ENCODE results near the gene NUDT3. TPM values are rescaled to one million over a fixed set of nuclear protein-coding genes. Genes with fewer than 3 reads are reported as not detected.

The NUDT3 gene
- total and polyA plus RNA-seq, 4 donors: 3.2 to 20.2 (median 9.5) TPM

GRCh38 chr6:34234667-34235306 lies 157.7 kb downstream of the NUDT3 start:
- DNase-seq (ENCODE audit: low spot score): no peak
- Histone ChIP-seq H3K27me3 (ENCODE audit: control insufficient read depth in 4 of 4, insufficient read depth in 4 of 4, low read length in 3 of 4) (no peaks in the 10 kb centered on the region), H3K27ac (ENCODE audit: low read depth in 1 of 2, low read length in 2 of 2) (no peak overlapping the region), H3K36me3 (ENCODE audit: control insufficient read depth in 4 of 4, insufficient read depth in 3 of 4, low read depth in 1 of 4, low read length in 3 of 4) (no peaks in the 10 kb centered on the region), H3K9me3 (ENCODE audit: control insufficient read depth in 4 of 4, low read length in 3 of 4) (no peaks in the 10 kb centered on the region), H3K4me3 (ENCODE audit: low read depth in 1 of 3, low read length in 3 of 3) (no peak overlapping the region), H3K4me1 (ENCODE audit: control insufficient read depth in 4 of 4, insufficient read depth in 4 of 4, low read length in 3 of 4) (peaks cover 0 to 11% (median 7%) of the 10 kb centered on the region in 4 donors), H3K9ac (ENCODE audit: low read depth in 1 of 2, low read length in 2 of 2) (no peak overlapping the region)
- WGBS: 86% methylated on average over 53 of the region's 53 CpGs
- TF ChIP-seq RAD21 (IDR thresholded peaks at IDR 0.05) (no peak), ZBTB33 (IDR thresholded peaks at IDR 0.05) (no peak), NR2F2 (IDR thresholded peaks at IDR 0.05) (no peak), HNF4G (IDR thresholded peaks at IDR 0.05) (no peak), REST (IDR thresholded peaks at IDR 0.05) (no peak), RXRA (IDR thresholded peaks at IDR 0.05) (no peak), CTCF (IDR thresholded peaks at IDR 0.05; ENCODE audit: low read depth, low read length, missing input control) (no peak), FOXA2 (IDR thresholded peaks at IDR 0.05) (no peak), YY1 (IDR thresholded peaks at IDR 0.05) (no peak), ATF3 (IDR thresholded peaks at IDR 0.05) (no peak), MAX (IDR thresholded peaks at IDR 0.05) (no peak), TAF1 (conservative IDR thresholded peaks at IDR 0.05) (no peak), GABPA (IDR thresholded peaks at IDR 0.05 in 1 of 2, conservative IDR thresholded peaks at IDR 0.05 in 1 of 2) (no peak)

- no peaks in the 10 kb centered on the region for H3K9me3 ChIP-seq (ENCODE audit: control insufficient read depth in 4 of 4, low read length in 3 of 4)
- 96% methylated on average over 7 of the region's 7 CpGs for WGBS
- DNase-seq (ENCODE audit: low spot score): no peak
- H3K27me3 ChIP-seq (ENCODE audit: control insufficient read depth in 4 of 4, insufficient read depth in 4 of 4, low read length in 3 of 4): no peaks in the 10 kb centered on the region
- H3K9ac ChIP-seq (ENCODE audit: low read depth in 1 of 2, low read length in 2 of 2): no peak overlapping the region
- TF ChIP-seq GABPA (IDR thresholded peaks at IDR 0.05 in 1 of 2, conservative IDR thresholded peaks at IDR 0.05 in 1 of 2): no peak
- no peaks in the 10 kb centered on the region for H3K36me3 ChIP-seq (ENCODE audit: control insufficient read depth in 4 of 4, insufficient read depth in 3 of 4, low read depth in 1 of 4, low read length in 3 of 4)
- H3K4me3 ChIP-seq (ENCODE audit: low read depth in 1 of 3, low read length in 3 of 3): no peak overlapping the region
- H3K4me1 ChIP-seq (ENCODE audit: control insufficient read depth in 4 of 4, insufficient read depth in 4 of 4, low read length in 3 of 4): peaks cover 0 to 11% (median 7%) of the 10 kb centered on the region in 4 donors
- H3K27ac ChIP-seq (ENCODE audit: low read depth in 1 of 2, low read length in 2 of 2): no peak overlapping the region
These were observed 158.6 kb downstream of the NUDT3 start for GRCh38 chr6:34233867-34234266.
